Activated CD4-positive, alpha-beta T cell treated with anti-CD3 and anti-CD28 coated beads for 36 hours (primary cell): ENCODE results near the gene CYB5D1. TPM values are rescaled to one million over a fixed set of nuclear protein-coding genes. Genes with fewer than 3 reads are reported as not detected.

Source experiments
- ATAC-seq: fragments of 200-7000 bp; cut with Tn5 transposase; one replicate; pipeline ENCODE4 v1.10.0; 2021; ENCODE audit warnings: mild to moderate bottlenecking, moderate library complexity
- CTCF ChIA-PET: fragments of 350-600 bp; sonication (Branson Sonifier 250); formaldehyde crosslinking; loops from one replicate; lab custom pipeline; 2021; ENCODE audit warnings: antibody characterized with exemption; lab: Charles Lee
- POLR2A ChIA-PET: fragments of 350-600 bp; sonication (Branson Sonifier 250); formaldehyde crosslinking; loops from one replicate; lab custom pipeline; 2021; ENCODE audit warnings: antibody characterized with exemption, inconsistent platforms; lab: Charles Lee
- DNase-seq: peaks from one replicate; pipeline ENCODE4 v3.0.0-alpha.2; 2020
- H3K27ac Mint-ChIP-seq: one replicate; pipeline ENCODE4 v1.8.0; 2021; ENCODE audit warnings: mixed read lengths
- H3K27me3 Mint-ChIP-seq: one replicate; pipeline ENCODE4 v1.8.0; 2021; ENCODE audit warnings: mixed read lengths
- H3K36me3 Mint-ChIP-seq: one replicate; pipeline ENCODE4 v1.8.0; 2021; ENCODE audit warnings: low read depth, mixed read lengths
- H3K4me1 Mint-ChIP-seq: one replicate; pipeline ENCODE4 v1.8.0; 2021; ENCODE audit warnings: mixed read lengths
- H3K4me3 Mint-ChIP-seq: one replicate; pipeline ENCODE4 v1.8.0; 2021; ENCODE audit warnings: mild to moderate bottlenecking, moderate library complexity, mixed read lengths
- H3K9me3 Mint-ChIP-seq: one replicate; pipeline ENCODE4 v1.8.0; 2021; ENCODE audit warnings: low read depth, mixed read lengths
- intact Hi-C, 2 experiments: fragments of 100-400 bp; cut with DNase I in 1 of 2; cut with micrococcal nuclease in 1 of 2; formaldehyde crosslinking; loops; one replicate each; pipeline versions ENCODE4 v1.14.2 to v1.15.1; 2022 to 2024; cut with DNase I, micrococcal nuclease
- total RNA-seq, 2 experiments: library from RNA; stranded (reverse); gene quantifications; one replicate each; pipeline ENCODE4 v1.2.3, GENCODE V29; 2021

CYB5D1 gene
- total RNA-seq, 2 experiments from 2014 or later, result 12.5 to 12.6 TPM

GRCh38 chr17:7844292-7845154 lies 13.3 kb upstream of the CYB5D1 start:
- CTCF ChIA-PET, result interaction anchor here (0.6 to 2.5 kb wide), 12 partner anchors 10 to 264 kb away, joined by 3 to 18 read pairs (median 4); partner anchors contain the start of genes KCNAB3, KDM6B and NAA38
- peaks cover 35% of the 10 kb centered on the region for H3K36me3 Mint-ChIP-seq
- POLR2A ChIA-PET, result interaction anchor here (0.6 to 1.6 kb wide), 8 partner anchors 9 to 602 kb away, joined by 3 to 6 read pairs (median 4); partner anchors contain the start of genes GABARAP, NAA38 and TP53
- no peaks in the 10 kb centered on the region for H3K27me3 Mint-ChIP-seq
- peak overlapping the region; percentile 97 for H3K4me3 Mint-ChIP-seq
- H3K27ac Mint-ChIP-seq, result peak overlapping the region; percentile 96
- ATAC-seq (peak; percentile 51), DNase-seq (peak; percentile 92)
- intact Hi-C loops, result loop anchor here (1.0 to 10.0 kb wide), 15 partner anchors 9 to 800 kb away; partner anchors contain the start of genes NAA38 (in 2 of the 2), CNTROB (in 1 of the 2), CTDNEP1 (in 1 of the 2) and ELP5 (in 1 of the 2)
- peaks cover 40% of the 10 kb centered on the region for H3K4me1 Mint-ChIP-seq
- no peaks in the 10 kb centered on the region for H3K9me3 Mint-ChIP-seq

GRCh38 chr17:7845359-7846062 lies 12.3 kb upstream of the CYB5D1 start:
- ATAC-seq (no peak), DNase-seq (no peak)
- intact Hi-C loops, result loop anchor here (10.0 kb wide), 2 partner anchors 361 to 801 kb away; partner anchors contain the start of genes POLR2A (in 1 of the 2), SLC16A11 (in 1 of the 2) and SLC35G6 (in 1 of the 2)
- Mint-ChIP-seq H3K4me3 (peak overlapping the region; percentile 97), H3K27ac (peak overlapping the region; percentile 67), H3K27me3 (no peaks in the 10 kb centered on the region), H3K4me1 (peaks cover 40% of the 10 kb centered on the region), H3K9me3 (no peaks in the 10 kb centered on the region), H3K36me3 (peaks cover 34% of the 10 kb centered on the region)
- ChIA-PET CTCF (interaction anchor here (0.5 to 2.5 kb wide), 10 partner anchors 11 to 1420 kb away, joined by 3 to 18 read pairs (median 4); partner anchors contain the start of genes KCNAB3, KDM6B and NAA38), POLR2A (interaction anchor here (0.6 to 1.6 kb wide), 7 partner anchors 10 to 603 kb away, joined by 3 to 6 read pairs (median 3); partner anchors contain the start of genes GABARAP and NAA38)

GRCh38 chr17:7846063-7846735 lies 11.6 kb upstream of the CYB5D1 start:
- DNase-seq, result no peak
- POLR2A ChIA-PET, result interaction anchor here (1.6 kb wide), 1 partner anchor 11 kb away, joined by 6 read pairs; the partner anchor contains the start of gene NAA38
- Mint-ChIP-seq H3K27me3 (no peaks in the 10 kb centered on the region), H3K36me3 (peaks cover 34% of the 10 kb centered on the region), H3K4me1 (peaks cover 40% of the 10 kb centered on the region), H3K9me3 (no peaks in the 10 kb centered on the region), H3K4me3 (peak overlapping the region; percentile 97), H3K27ac (no peak overlapping the region)
- ATAC-seq, result no peak
- CTCF ChIA-PET, result interaction anchor here (0.5 to 2.5 kb wide), 5 partner anchors 11 to 1419 kb away, joined by 3 to 18 read pairs (median 5); partner anchors contain the start of genes KDM6B and NAA38
- intact Hi-C loops, result loop anchor here (10.0 kb wide), 2 partner anchors 361 to 801 kb away; partner anchors contain the start of genes POLR2A (in 1 of the 2), SLC16A11 (in 1 of the 2) and SLC35G6 (in 1 of the 2)

- peaks cover 39% of the 10 kb centered on the region for H3K36me3 Mint-ChIP-seq
- H3K27ac Mint-ChIP-seq, result no peak overlapping the region
- peaks cover 43% of the 10 kb centered on the region for H3K4me1 Mint-ChIP-seq
- ATAC-seq (no peak), DNase-seq (no peak)
- POLR2A ChIA-PET, result no interaction called here
- CTCF ChIA-PET, result interaction anchor here (0.5 to 0.8 kb wide), 4 partner anchors 33 to 517 kb away, joined by 3 read pairs; no protein-coding TSS in a partner anchor
- peak overlapping the region; percentile 97 for H3K4me3 Mint-ChIP-seq
- intact Hi-C loops, result loop anchor here (10.0 kb wide), 2 partner anchors 362 to 802 kb away; partner anchors contain the start of genes POLR2A (in 1 of the 2), SLC16A11 (in 1 of the 2) and SLC35G6 (in 1 of the 2)
- H3K9me3 Mint-ChIP-seq, result no peaks in the 10 kb centered on the region
- no peaks in the 10 kb centered on the region for H3K27me3 Mint-ChIP-seq
Measured at GRCh38 chr17:7846765-7847661, 10.8 kb upstream of the CYB5D1 start.

- POLR2A ChIA-PET, result no interaction called here
Measured at GRCh38 chr17:7848131-7848579, 9.6 kb upstream of the CYB5D1 start.

GRCh38 chr17:7848739-7849129 lies 9.1 kb upstream of the CYB5D1 start:
- ChIA-PET CTCF (interaction anchor here (0.9 to 3.3 kb wide), 3 partner anchors 14 to 67 kb away, joined by 3 to 18 read pairs (median 4); no protein-coding TSS in a partner anchor), POLR2A (interaction anchor here (0.5 kb wide), 1 partner anchor 163 kb away, joined by 5 read pairs; no protein-coding TSS in a partner anchor)
- ATAC-seq (no peak), DNase-seq (no peak)
- H3K4me1 Mint-ChIP-seq, result peaks cover 49% of the 10 kb centered on the region
- no peak overlapping the region for H3K27ac Mint-ChIP-seq
- no peaks in the 10 kb centered on the region for H3K27me3 Mint-ChIP-seq
- no peak overlapping the region for H3K4me3 Mint-ChIP-seq
- H3K9me3 Mint-ChIP-seq, result no peaks in the 10 kb centered on the region
- intact Hi-C loops, result loop anchor here (10.0 kb wide), 2 partner anchors 364 to 804 kb away; partner anchors contain the start of genes POLR2A (in 1 of the 2), SLC16A11 (in 1 of the 2) and SLC35G6 (in 1 of the 2)
- peaks cover 48% of the 10 kb centered on the region for H3K36me3 Mint-ChIP-seq

More at GRCh38 chr17:7848131-7848579, 9.6 kb upstream of the CYB5D1 start:
- ATAC-seq (no peak), DNase-seq (no peak)
- peaks cover 48% of the 10 kb centered on the region for H3K36me3 Mint-ChIP-seq
- no peak overlapping the region for H3K27ac Mint-ChIP-seq
- H3K4me1 Mint-ChIP-seq, result peaks cover 48% of the 10 kb centered on the region
- no peaks in the 10 kb centered on the region for H3K27me3 Mint-ChIP-seq
- no peaks in the 10 kb centered on the region for H3K9me3 Mint-ChIP-seq
- no peak overlapping the region for H3K4me3 Mint-ChIP-seq
- intact Hi-C loops, result loop anchor here (10.0 kb wide), 2 partner anchors 363 to 803 kb away; partner anchors contain the start of genes POLR2A (in 1 of the 2), SLC16A11 (in 1 of the 2) and SLC35G6 (in 1 of the 2)
- CTCF ChIA-PET, result interaction anchor here (0.8 kb wide), 1 partner anchor 34 kb away, joined by 3 read pairs; no protein-coding TSS in a partner anchor

GRCh38 chr17:7849130-7849750 lies 8.6 kb upstream of the CYB5D1 start:
- intact Hi-C loops, result loop anchor here (10.0 kb wide), 2 partner anchors 364 to 804 kb away; partner anchors contain the start of genes POLR2A (in 1 of the 2), SLC16A11 (in 1 of the 2) and SLC35G6 (in 1 of the 2)

GRCh38 chr17:7849751-7850504 lies 7.9 kb upstream of the CYB5D1 start:
- peaks cover 50% of the 10 kb centered on the region for H3K36me3 Mint-ChIP-seq
- intact Hi-C loops, result loop anchor here (5.0 to 10.0 kb wide), 3 partner anchors 108 to 805 kb away; partner anchors contain the start of genes POLR2A (in 1 of the 2), SLC16A11 (in 1 of the 2) and SLC35G6 (in 1 of the 2)
- CTCF ChIA-PET, result interaction anchor here (0.7 to 3.3 kb wide), 11 partner anchors 12 to 106 kb away, joined by 3 to 18 read pairs (median 4); no protein-coding TSS in a partner anchor
- DNase-seq (no peak), ATAC-seq (no peak)
- H3K4me3 Mint-ChIP-seq, result peak overlapping the region; percentile 61
- peak overlapping the region; percentile 38 for H3K27ac Mint-ChIP-seq
- no peaks in the 10 kb centered on the region for H3K9me3 Mint-ChIP-seq
- H3K27me3 Mint-ChIP-seq, result no peaks in the 10 kb centered on the region
- POLR2A ChIA-PET, result no interaction called here
- peaks cover 52% of the 10 kb centered on the region for H3K4me1 Mint-ChIP-seq

More at GRCh38 chr17:7849130-7849750, 8.6 kb upstream of the CYB5D1 start:
- DNase-seq (no peak), ATAC-seq (no peak)
- H3K27ac Mint-ChIP-seq, result no peak overlapping the region
- ChIA-PET CTCF (interaction anchor here (0.9 to 3.3 kb wide), 4 partner anchors 14 to 73 kb away, joined by 3 to 18 read pairs (median 4); no protein-coding TSS in a partner anchor), POLR2A (interaction anchor here (0.5 kb wide), 1 partner anchor 163 kb away, joined by 5 read pairs; no protein-coding TSS in a partner anchor)
- no peaks in the 10 kb centered on the region for H3K9me3 Mint-ChIP-seq
- H3K4me3 Mint-ChIP-seq, result peak overlapping the region; percentile 61
- no peaks in the 10 kb centered on the region for H3K27me3 Mint-ChIP-seq
- peaks cover 52% of the 10 kb centered on the region for H3K4me1 Mint-ChIP-seq
- peaks cover 50% of the 10 kb centered on the region for H3K36me3 Mint-ChIP-seq
